Kidney (tissue), 14 donors: ENCODE measurements around the gene TRIM8. TPM values are rescaled to one million over a fixed set of nuclear protein-coding genes. Genes with fewer than 3 reads are reported as not detected.

ENCODE experiments used
- DNase-seq, 5 donors: peaks; one replicate each; pipeline ENCODE4 v3.0.0-alpha.2; 2013 to 2020
- FAIRE-seq: peaks from 2 replicates; lab custom pipeline; 2012; peaks lifted over from hg19 to GRCh38; lab: Jason Lieb, UNC
- H3K27ac ChIP-seq, 2 donors: one replicate each; pipeline ENCODE4 v1.7.0; 2013; ENCODE audit warnings: low read depth in 2 of 2, low read length in 2 of 2, inconsistent platforms in 1 of 2
- H3K27me3 ChIP-seq: one replicate; pipeline ENCODE4 v1.7.1; 2013; ENCODE audit warnings: low read length, inconsistent platforms; ENCODE audit not compliant: control insufficient read depth, insufficient read depth
- H3K36me3 ChIP-seq, 3 donors: one replicate each; pipeline versions ENCODE4 v1.7.0 to v1.7.1; 2013; ENCODE audit warnings: low read length in 3 of 3, control low read depth in 1 of 3, inconsistent platforms in 1 of 3; ENCODE audit not compliant: insufficient read depth in 3 of 3, control insufficient read depth in 2 of 3
- H3K4me1 ChIP-seq, 3 donors: one replicate each; pipeline versions ENCODE4 v1.7.0 to v1.7.1; 2013; ENCODE audit warnings: low read length in 3 of 3, inconsistent platforms in 1 of 3, low read depth in 1 of 3; ENCODE audit not compliant: control insufficient read depth in 2 of 3, insufficient read depth in 2 of 3
- H3K4me3 ChIP-seq, 3 donors: one replicate each; pipeline versions ENCODE4 v1.7.0 to v1.8.1; 2013; ENCODE audit warnings: low read length in 3 of 3, control low read depth in 1 of 3, inconsistent platforms in 1 of 3
- H3K9ac ChIP-seq, 3 donors: one replicate each; pipeline versions ENCODE4 v1.7.0 to v1.7.1; 2013; ENCODE audit warnings: low read length in 3 of 3, control low read depth in 1 of 3, inconsistent platforms in 1 of 3
- H3K9me3 ChIP-seq, 3 donors: one replicate each; pipeline versions ENCODE4 v1.7.0 to v1.7.1; 2013; ENCODE audit warnings: low read length in 3 of 3, control low read depth in 1 of 3, inconsistent platforms in 1 of 3; ENCODE audit not compliant: control insufficient read depth in 2 of 3, insufficient read depth in 1 of 3
- CTCF ChIP-seq: IDR thresholded peaks from 3 replicates; pipeline ENCODE4 v1.5.1; 2012; ENCODE audit warnings: mild to moderate bottlenecking, moderate library complexity, borderline replicate concordance; ENCODE audit not compliant: insufficient read depth; ENCODE audit errors: extremely low read depth
- intact Hi-C: fragments of 100-400 bp; cut with DNase I; formaldehyde crosslinking; loops from one replicate; pipeline ENCODE4 v1.11.1; 2022
- polyA plus RNA-seq: library from polyadenylated mRNA; stranded (reverse); fragments of 350-450 nt; fragmentation: Illumina TruSeq; extraction: RNeasy Lipid Tissue Mini Kit (QIAGEN cat#74804); gene quantifications from one replicate; pipeline ENCODE4 v1.2.3, GENCODE V29; 2014; ENCODE audit warnings: low read depth, low replicate concordance; ENCODE audit not compliant: insufficient read depth
- total RNA-seq: library from RNA; stranded (reverse); fragmentation: NEBNext Ultra II Directional; extraction: Animal tissue kit (Norgen Biotek cat#: 25700); gene quantifications from one replicate; pipeline ENCODE4 v1.2.1, GENCODE V29; 2021
- donor health status: control.
- donor health status: control.
- donor health status: control.
- donor health status: control.
- donor health status: control.
- donor health status: DM: yes; HTN: yes; CAD: no.
- donor health status: Normal renal cell carcinoma (clear cell type).

TRIM8 gene
- total and polyA plus RNA-seq, 2 donors from 2014 or later: 160 to 198 TPM

- Histone ChIP-seq H3K4me3 (no peak overlapping the region), H3K36me3 (peaks cover 0 to 17% (median 2%) of the 10 kb centered on the region in 3 donors), H3K27ac (no peak overlapping the region), H3K9me3 (no peaks in the 10 kb centered on the region), H3K9ac (no peak overlapping the region), H3K27me3 (no peaks in the 10 kb centered on the region), H3K4me1 (peaks cover 6 to 34% (median 20%) of the 10 kb centered on the region in 3 donors)
- FAIRE-seq: no peak
- intact Hi-C loops: no loop called here
- TF ChIP-seq CTCF: no peak
- peak in 4 of 5 donors; percentile 61 to 92 (median 78) for DNase-seq
Measured at GRCh38 chr10:102616066-102616770, 28.1 kb upstream of the TRIM8 start.

GRCh38 chr10:102617041-102617440 is 27.2 kb upstream of the TRIM8 start:
- no peak overlapping the region for H3K4me3 ChIP-seq
- peak in 1 of 5 donors; percentile 48 for DNase-seq
- H3K4me1 ChIP-seq: peaks cover 6 to 34% (median 13%) of the 10 kb centered on the region in 3 donors
- intact Hi-C loops: no loop called here
- H3K9ac ChIP-seq: no peak overlapping the region
- no peak for FAIRE-seq
- H3K27me3 ChIP-seq: no peaks in the 10 kb centered on the region
- H3K27ac ChIP-seq: no peak overlapping the region
- TF ChIP-seq CTCF: no peak
- H3K36me3 ChIP-seq: peaks cover 0 to 17% (median 2%) of the 10 kb centered on the region in 3 donors
- H3K9me3 ChIP-seq: no peaks in the 10 kb centered on the region

- no peaks in the 10 kb centered on the region for H3K27me3 ChIP-seq
- FAIRE-seq: no peak
- peak in 1 of 5 donors; percentile 66 for DNase-seq
- TF ChIP-seq CTCF: no peak
- no peaks in the 10 kb centered on the region for H3K9me3 ChIP-seq
- H3K27ac ChIP-seq: no peak overlapping the region
- H3K9ac ChIP-seq: no peak overlapping the region
- H3K36me3 ChIP-seq: peaks cover 0 to 17% (median 2%) of the 10 kb centered on the region in 3 donors
- H3K4me3 ChIP-seq: no peak overlapping the region
- intact Hi-C loops: no loop called here
- peaks cover 0 to 27% (median 5%) of the 10 kb centered on the region in 3 donors for H3K4me1 ChIP-seq
Measured at GRCh38 chr10:102617816-102618215, 26.5 kb upstream of the TRIM8 start.
